H1 (cell line): Measurements from ENCODE around the gene PLXDC2. TPM values are rescaled to one million over a fixed set of nuclear protein-coding genes. Genes with fewer than 3 reads are reported as not detected.

Experiments
- BACH1 ChIP-seq: IDR thresholded peaks from 2 replicates; pipeline ENCODE4 v1.6.1; 2012; ENCODE audit warnings: low read length, improper control_type of control experiment
- CBX5 ChIP-seq: fragments of 300-800, 300-1000 bp; sonication (generic); IDR thresholded peaks from 2 replicates; pipeline ENCODE4 v1.7.1; 2016; ENCODE audit warnings: antibody characterized with exemption, low read length, low read depth
- CHD1 ChIP-seq: IDR thresholded peaks from 2 replicates; pipeline ENCODE4 v1.6.1; 2012; ENCODE audit warnings: low read depth, low read length, improper control_type of control experiment
- CREB1 ChIP-seq: IDR thresholded peaks from 2 replicates; pipeline ENCODE4 v1.6.1; 2012; ENCODE audit warnings: inconsistent platforms
- POLR2A ChIP-seq, 2 experiments: IDR thresholded peaks; 1 replicate in 1 of 2; 2 replicates in 1 of 2; pipeline ENCODE4 v1.6.1; 2011; ENCODE audit warnings: low read depth in 2 of 2, low read length in 2 of 2, mild to moderate bottlenecking in 2 of 2; ENCODE audit errors: control extremely low read depth in 1 of 2
- SIRT6 ChIP-seq: IDR thresholded peaks from one replicate; pipeline ENCODE4 v1.7.1; 2012; ENCODE audit warnings: low read length, inconsistent platforms
- TAF1 ChIP-seq: IDR thresholded peaks from 2 replicates; pipeline ENCODE4 v1.6.1; 2011; ENCODE audit warnings: mild to moderate bottlenecking, low read depth, low read length
- polyA plus RNA-seq, 7 experiments: library from polyadenylated mRNA; depleted of rRNA in 3 of 7; stranded (reverse) in 5 of 7; unstranded in 2 of 7; fragments of >200 nt in 5 of 7; fragments of 200-250 nt in 2 of 7; gene quantifications; 1 replicate in 5 of 7; 2 replicates in 1 of 7; 4 replicates in 1 of 7; pipeline versions ENCODE4 v1.2.1 to v1.2.3, GENCODE V29; 2011 to 2013; ENCODE audit warnings: missing spikeins in 2 of 7, mixed read lengths in 2 of 7
- total RNA-seq: library from RNA; stranded (reverse); fragmentation: NEBNext Ultra II Directional; extraction: Animal tissue kit (Norgen Biotek cat#: 25700); gene quantifications from 2 replicates; pipeline ENCODE4 v1.2.1, GENCODE V29; 2021

Gene PLXDC2
- total and polyA plus RNA-seq, 2 of the 8 experiments (the other 6 are each of a cell fraction or from before 2014, with no cell fraction given): 23.0 to 40.5 TPM

DNA sequence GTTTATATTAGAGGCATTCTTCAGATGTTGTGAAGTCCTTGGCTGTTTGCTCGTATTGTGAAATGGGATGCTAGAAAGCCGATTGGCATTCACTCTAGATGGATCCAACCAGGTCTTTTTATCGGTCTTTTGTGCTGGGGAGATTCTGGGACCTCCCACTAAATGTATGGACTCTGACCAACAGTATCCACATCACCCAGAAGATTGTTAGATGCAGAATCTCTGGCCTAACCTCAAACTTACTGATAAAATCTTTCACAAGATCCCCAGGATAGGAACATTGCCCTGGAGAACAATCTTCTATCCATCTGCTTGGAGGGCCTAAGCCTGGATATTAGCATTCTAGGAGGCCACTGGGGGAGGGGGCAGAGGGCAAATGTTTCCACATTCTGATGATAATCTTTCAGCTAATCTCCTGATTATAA lies 160.9 kb downstream of the PLXDC2 start (continued):
- TF ChIP-seq BACH1 (no peak), TAF1 (no peak), CREB1 (no peak), SIRT6 (no peak), CBX5 (no peak), CHD1 (no peak), POLR2A (IDR thresholded peaks at IDR 0.05; ENCODE audit: control extremely low read depth in 1 of 2, low read depth in 2 of 2, low read length in 2 of 2) (no peak)
